Ovary (tissue), 3 donors: ENCODE results near the gene SH2D6.

Experiments
- CTCF ChIP-seq, 3 donors: fragments of 450-650 bp in 2 of 3; fragments of 200-600 bp in 1 of 3; IDR thresholded peaks; one replicate each; pipeline versions ENCODE4 v1.5.1 to v1.8.0; 2016 to 2022; ENCODE audit warnings: antibody characterized with exemption in 3 of 3, mild to moderate bottlenecking in 1 of 3
- EP300 ChIP-seq: sonication (generic); formaldehyde crosslinking; IDR thresholded peaks from one replicate; pipeline ENCODE4 v1.6.1; 2017; ENCODE audit warnings: antibody characterized with exemption
- POLR2A ChIP-seq: fragments of 450-650 bp; IDR thresholded peaks from one replicate; pipeline ENCODE4 v1.6.1; 2017; ENCODE audit warnings: antibody characterized with exemption, mild to moderate bottlenecking, moderate library complexity
- donor health status: DM: no; HTN: no; CAD: no.

GRCh38 chr2:85452237-85452636 lies 33.7 kb downstream of the SH2D6 start:
- TF ChIP-seq CTCF (IDR thresholded peaks at IDR 0.05) (no peak), POLR2A (no peak), EP300 (no peak)
